Activated T-helper 1 cell treated with anti-CD3 and anti-CD28 coated beads, Interleukin-12 subunit alpha, Interleukin-12 subunit beta, Interleukin-2, Interleukin-4 antibody, amounts not matched to agents 30 ng/mL and 10 ng/mL and 1 ng/mL, durations not matched to agents 14 hours and 24 hours and 36 hours (primary cell): ENCODE results near the gene ARMC6. TPM values are rescaled to one million over a fixed set of nuclear protein-coding genes. Genes with fewer than 3 reads are reported as not detected.

Source experiments
- DNase-seq: peaks from one replicate; pipeline ENCODE4 v3.0.0; 2021; ENCODE audit warnings: low spot score
- H3K27ac Mint-ChIP-seq: one replicate; pipeline ENCODE4 v1.8.0; 2021; ENCODE audit warnings: mild to moderate bottlenecking, mixed read lengths
- H3K27me3 Mint-ChIP-seq: one replicate; pipeline ENCODE4 v1.8.0; 2022; ENCODE audit warnings: mild to moderate bottlenecking, moderate library complexity, mixed read lengths; ENCODE audit not compliant: insufficient read depth
- H3K36me3 Mint-ChIP-seq: one replicate; pipeline ENCODE4 v1.8.0; 2021; ENCODE audit warnings: low read depth, mixed read lengths
- H3K4me1 Mint-ChIP-seq: one replicate; pipeline ENCODE4 v1.8.0; 2021; ENCODE audit warnings: low read depth, mixed read lengths
- H3K4me3 Mint-ChIP-seq: one replicate; pipeline ENCODE4 v1.8.0; 2021; ENCODE audit warnings: mild to moderate bottlenecking, moderate library complexity, mixed read lengths
- H3K9me3 Mint-ChIP-seq: one replicate; pipeline ENCODE4 v1.8.0; 2021; ENCODE audit warnings: mixed read lengths
- intact Hi-C: fragments of 100-400 bp; cut with micrococcal nuclease; formaldehyde crosslinking; loops from one replicate; pipeline ENCODE4 v1.15.1; 2024
- total RNA-seq: library from RNA; stranded (reverse); gene quantifications from 2 replicates; pipeline ENCODE4 v1.2.3, GENCODE V29; 2022

The ARMC6 gene
- total RNA-seq, 1 donor from 2014 or later = 56.5 TPM

DNA sequence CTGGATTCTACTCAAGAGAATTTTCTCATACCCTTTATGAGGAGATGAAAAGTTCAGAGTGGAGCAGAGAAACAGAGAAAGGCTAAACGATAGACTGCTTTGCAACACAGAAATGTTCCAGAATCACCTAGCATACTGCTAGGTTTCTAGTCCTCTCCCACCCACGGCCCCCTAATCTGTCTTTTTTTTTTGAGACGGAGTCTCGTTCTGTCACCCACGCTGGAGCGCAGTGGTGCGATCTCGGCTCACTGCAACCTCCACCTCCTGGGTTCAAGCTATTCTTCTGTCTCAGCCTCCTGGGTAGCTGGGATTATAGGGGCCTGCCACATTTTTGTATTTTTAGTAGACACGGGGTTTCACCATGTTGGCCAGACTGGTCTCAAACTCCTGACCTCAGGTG, 4.9 kb upstream of the ARMC6 start:
- peaks cover 50% of the 10 kb centered on the region for H3K36me3 Mint-ChIP-seq
- H3K9me3 Mint-ChIP-seq = no peaks in the 10 kb centered on the region
- intact Hi-C loops = no loop called here
- H3K27me3 Mint-ChIP-seq = no peaks in the 10 kb centered on the region
- no peak overlapping the region for H3K27ac Mint-ChIP-seq
- H3K4me3 Mint-ChIP-seq = no peak overlapping the region
- no peak for DNase-seq
- H3K4me1 Mint-ChIP-seq = peaks cover 30% of the 10 kb centered on the region

DNA sequence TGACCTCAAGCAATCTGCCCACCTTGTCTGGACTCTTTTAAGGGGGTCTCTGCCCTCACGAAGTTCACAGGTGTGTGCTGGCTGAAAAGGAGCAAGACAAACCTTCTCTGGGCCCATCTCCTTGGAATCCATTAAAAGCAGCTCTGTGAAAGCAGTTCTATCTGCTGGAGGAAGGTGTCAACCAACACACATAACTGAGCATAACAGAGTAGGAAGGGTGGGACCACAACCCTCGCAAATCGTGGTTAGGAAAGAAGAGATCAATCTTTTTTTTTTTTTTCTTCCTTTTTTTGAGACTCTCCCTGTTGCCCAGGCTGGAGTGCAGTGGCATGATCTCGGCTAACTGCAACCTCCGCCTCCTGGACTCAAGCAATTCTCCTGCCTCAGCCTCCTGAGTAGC, 1.5 kb upstream of the ARMC6 start:
- no peak overlapping the region for H3K27ac Mint-ChIP-seq
- no peaks in the 10 kb centered on the region for H3K9me3 Mint-ChIP-seq
- H3K4me3 Mint-ChIP-seq = peak overlapping the region; percentile 98
- H3K27me3 Mint-ChIP-seq = no peaks in the 10 kb centered on the region
- intact Hi-C loops = loop anchor here (1.0 to 5.0 kb wide), 4 partner anchors 31 to 396 kb away; partner anchors contain the start of genes GATAD2A, SLC25A42 and UPF1
- peaks cover 35% of the 10 kb centered on the region for H3K36me3 Mint-ChIP-seq
- H3K4me1 Mint-ChIP-seq = peaks cover 25% of the 10 kb centered on the region
- DNase-seq = no peak

DNA sequence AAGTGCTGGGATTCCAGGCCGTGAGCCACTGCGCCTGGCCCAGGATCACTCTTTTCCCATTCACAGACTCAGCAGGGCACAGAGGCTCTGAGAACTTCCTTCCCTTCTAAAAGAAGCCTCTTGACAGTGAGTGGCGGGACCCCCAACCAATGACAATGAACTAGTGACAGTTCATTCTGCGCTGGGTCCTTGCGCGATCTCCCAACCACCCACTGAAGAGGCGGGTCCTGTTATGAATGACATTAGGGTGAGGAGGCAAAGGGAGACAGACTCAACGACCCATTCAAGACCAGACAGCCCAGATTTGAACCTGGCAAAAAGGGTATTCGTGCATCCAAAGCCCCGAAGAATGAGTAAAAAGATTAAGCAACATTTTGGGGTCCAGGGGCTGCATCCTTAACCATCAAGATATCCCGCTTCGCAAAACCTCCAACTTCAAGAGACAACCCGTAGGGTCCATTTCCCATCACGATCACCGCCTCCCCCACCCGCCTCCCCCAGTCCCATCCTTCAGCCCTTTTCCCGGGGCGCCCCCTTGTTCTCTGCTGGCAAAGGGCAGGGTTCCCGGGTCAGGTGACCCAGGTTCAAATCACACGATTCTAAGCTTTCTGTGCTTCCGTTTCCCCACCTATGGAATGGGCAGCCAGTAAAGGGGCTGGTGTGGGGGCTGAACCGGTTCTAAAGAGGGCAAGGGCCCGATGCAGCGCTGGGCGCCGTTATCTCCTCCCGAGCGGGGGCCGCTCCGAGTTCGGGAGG, 805 bp upstream of the ARMC6 start:
- peak; percentile 75 for DNase-seq
- H3K4me1 Mint-ChIP-seq = peaks cover 25% of the 10 kb centered on the region
- H3K27me3 Mint-ChIP-seq = no peaks in the 10 kb centered on the region
- H3K9me3 Mint-ChIP-seq = no peaks in the 10 kb centered on the region
- H3K27ac Mint-ChIP-seq = peak overlapping the region; percentile 98
- H3K4me3 Mint-ChIP-seq = peak overlapping the region; percentile 98
- peaks cover 31% of the 10 kb centered on the region for H3K36me3 Mint-ChIP-seq
- intact Hi-C loops = loop anchor here (1.0 to 5.0 kb wide), 8 partner anchors 31 to 510 kb away; partner anchors contain the start of genes BORCS8, COPE, DDX49 and ELL

DNA sequence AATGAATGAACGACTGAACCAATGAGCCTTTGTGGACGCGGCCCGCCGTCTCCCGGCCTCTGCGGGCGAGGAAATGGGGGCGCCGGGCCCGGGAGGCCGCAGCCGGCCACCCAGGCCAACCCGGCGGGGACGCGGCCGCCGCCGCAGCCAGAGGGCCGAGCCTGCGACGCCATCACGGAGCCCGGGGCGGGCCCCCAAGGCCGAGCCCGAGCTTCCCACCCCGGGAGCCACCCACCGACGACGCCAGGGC, 302 bp upstream of the ARMC6 start:
- Mint-ChIP-seq H3K4me1 (peaks cover 25% of the 10 kb centered on the region), H3K36me3 (peaks cover 28% of the 10 kb centered on the region), H3K4me3 (peak overlapping the region; percentile 98), H3K27ac (peak overlapping the region; percentile 98), H3K9me3 (no peaks in the 10 kb centered on the region), H3K27me3 (no peaks in the 10 kb centered on the region)
- no peak for DNase-seq
- intact Hi-C loops = loop anchor here (1.0 to 5.0 kb wide), 6 partner anchors 114 to 511 kb away; partner anchors contain the start of genes BORCS8, COPE, DDX49 and ELL

DNA sequence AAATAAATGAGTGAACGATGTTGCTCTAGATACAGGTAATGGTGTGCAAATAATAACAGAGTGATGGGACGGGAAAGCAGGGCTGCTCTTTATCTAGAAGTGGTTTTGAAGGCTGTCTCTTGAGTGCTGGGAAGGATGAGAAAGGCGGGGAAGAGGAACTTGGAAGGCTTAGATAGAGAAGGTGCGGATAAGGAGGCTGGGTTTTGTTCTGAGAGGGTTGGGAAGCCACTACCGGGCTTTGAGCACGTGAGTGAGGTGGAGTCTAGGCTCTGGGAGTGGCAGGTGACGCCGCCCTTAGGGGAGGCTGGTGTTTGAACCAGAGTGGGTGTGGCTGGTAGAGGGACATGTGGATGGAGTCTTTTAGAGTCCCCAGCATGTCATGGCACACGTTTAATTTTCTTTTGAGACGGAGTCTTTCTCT, 811 bp downstream of the ARMC6 start:
- Mint-ChIP-seq H3K4me3 (peak overlapping the region; percentile 92), H3K4me1 (peaks cover 26% of the 10 kb centered on the region), H3K27me3 (no peaks in the 10 kb centered on the region), H3K9me3 (no peaks in the 10 kb centered on the region), H3K27ac (peak overlapping the region; percentile 93), H3K36me3 (peaks cover 25% of the 10 kb centered on the region)
- intact Hi-C loops = loop anchor here (1.0 to 5.0 kb wide), 3 partner anchors 104 to 373 kb away; partner anchors contain the start of genes GATAD2A, TMEM161A and UPF1
- peak; percentile 73 for DNase-seq

DNA sequence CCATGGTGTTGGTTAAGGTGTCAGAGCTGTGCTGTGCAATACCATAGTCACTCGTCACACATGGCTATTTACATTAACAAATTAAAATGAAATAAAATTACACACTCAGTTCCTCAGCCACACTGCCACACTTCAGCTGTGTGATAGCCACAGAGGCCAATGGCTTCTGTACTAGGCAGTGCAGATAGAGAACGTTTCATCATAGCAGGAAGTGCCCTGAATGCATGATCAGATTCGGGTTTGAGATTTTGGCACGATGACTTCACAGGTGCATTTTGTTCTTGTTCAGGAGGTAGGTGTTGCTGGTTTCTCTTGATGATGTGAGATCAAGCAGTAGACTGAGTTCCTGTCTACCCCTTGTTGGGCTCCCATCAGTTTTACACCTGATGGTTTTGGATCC, 6.5 kb downstream of the ARMC6 start:
- intact Hi-C loops = no loop called here
- H3K27me3 Mint-ChIP-seq = no peaks in the 10 kb centered on the region
- peaks cover 16% of the 10 kb centered on the region for H3K36me3 Mint-ChIP-seq
- H3K4me3 Mint-ChIP-seq = no peak overlapping the region
- no peak overlapping the region for H3K27ac Mint-ChIP-seq
- DNase-seq = peak; percentile 14
- no peaks in the 10 kb centered on the region for H3K9me3 Mint-ChIP-seq
- peaks cover 18% of the 10 kb centered on the region for H3K4me1 Mint-ChIP-seq

DNA sequence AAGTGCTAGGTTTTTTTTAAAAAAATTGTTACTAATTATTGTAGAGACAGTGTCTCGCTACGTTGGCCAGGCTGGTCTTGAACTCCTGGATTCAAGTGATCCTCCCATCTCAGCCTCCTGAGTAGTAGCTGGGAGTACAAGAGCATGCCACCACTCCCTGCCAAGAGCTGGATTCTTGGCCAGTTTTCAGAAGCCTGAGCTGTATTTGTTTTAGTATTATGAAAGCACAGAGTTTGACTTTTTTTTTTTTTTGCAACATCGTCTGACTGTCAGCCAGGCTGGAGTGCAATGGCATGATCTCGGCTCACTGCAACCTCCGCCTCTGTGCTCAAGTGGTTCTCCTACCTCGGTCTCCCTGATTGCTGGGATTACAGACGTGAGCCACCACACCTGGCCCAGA, 7.0 kb downstream of the ARMC6 start:
- peaks cover 18% of the 10 kb centered on the region for H3K4me1 Mint-ChIP-seq
- DNase-seq = no peak
- no peaks in the 10 kb centered on the region for H3K9me3 Mint-ChIP-seq
- no peaks in the 10 kb centered on the region for H3K27me3 Mint-ChIP-seq
- H3K4me3 Mint-ChIP-seq = no peak overlapping the region
- H3K27ac Mint-ChIP-seq = no peak overlapping the region
- intact Hi-C loops = no loop called here
- H3K36me3 Mint-ChIP-seq = peaks cover 19% of the 10 kb centered on the region

DNA sequence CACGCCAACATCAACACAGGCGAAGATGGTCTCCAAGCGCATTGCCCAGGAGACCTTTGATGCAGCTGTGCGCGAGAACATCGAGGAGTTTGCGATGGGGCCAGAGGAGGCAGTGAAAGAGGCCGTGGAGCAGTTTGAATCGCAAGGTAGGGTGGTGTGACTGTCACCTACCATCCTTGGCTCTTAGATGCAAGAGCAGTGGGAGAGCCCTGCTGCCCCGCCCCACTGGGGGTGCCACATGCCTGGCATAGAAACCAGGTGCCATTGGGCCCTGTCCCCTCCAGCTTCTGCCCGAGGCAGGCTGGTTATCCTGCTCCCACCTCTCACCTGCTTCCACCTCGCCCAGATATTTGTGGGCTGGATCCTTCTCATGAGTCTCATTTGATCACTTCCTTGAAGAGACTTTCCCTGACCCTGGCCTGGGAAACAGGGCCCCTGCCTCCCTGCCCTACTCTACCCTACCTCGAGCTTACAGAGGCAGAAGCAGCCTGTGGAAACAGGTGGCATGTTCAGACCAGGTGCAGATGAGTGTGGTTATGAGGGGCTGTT, 9.4 kb downstream of the ARMC6 start:
- intact Hi-C loops = no loop called here
- H3K9me3 Mint-ChIP-seq = no peaks in the 10 kb centered on the region
- no peak overlapping the region for H3K4me3 Mint-ChIP-seq
- H3K27ac Mint-ChIP-seq = no peak overlapping the region
- DNase-seq = no peak
- peaks cover 10% of the 10 kb centered on the region for H3K36me3 Mint-ChIP-seq
- H3K27me3 Mint-ChIP-seq = no peaks in the 10 kb centered on the region
- peaks cover 18% of the 10 kb centered on the region for H3K4me1 Mint-ChIP-seq

DNA sequence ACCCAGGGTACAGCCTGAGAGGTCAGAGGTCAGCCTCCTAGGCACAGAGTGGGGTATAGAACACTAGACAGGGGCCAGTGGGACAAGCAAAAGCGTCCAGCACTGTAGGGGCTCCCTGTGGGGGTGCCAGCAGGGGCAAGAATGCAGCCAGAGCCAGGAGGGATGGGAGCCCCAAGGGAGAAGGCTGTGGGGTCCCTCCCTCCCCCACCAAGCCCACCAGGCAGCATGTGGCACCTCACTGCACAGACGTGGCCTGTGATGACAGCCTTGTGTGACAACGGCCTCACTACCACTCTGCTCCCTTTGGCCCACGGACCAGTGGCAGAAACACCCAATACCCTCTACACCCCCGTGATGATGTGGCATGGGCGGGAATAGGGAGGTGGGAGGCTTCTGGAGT, 10.1 kb downstream of the ARMC6 start:
- H3K27me3 Mint-ChIP-seq = no peaks in the 10 kb centered on the region
- H3K4me3 Mint-ChIP-seq = no peak overlapping the region
- H3K9me3 Mint-ChIP-seq = no peaks in the 10 kb centered on the region
- H3K36me3 Mint-ChIP-seq = peaks cover 14% of the 10 kb centered on the region
- intact Hi-C loops = no loop called here
- no peak overlapping the region for H3K27ac Mint-ChIP-seq
- DNase-seq = no peak
- H3K4me1 Mint-ChIP-seq = peaks cover 18% of the 10 kb centered on the region

DNA sequence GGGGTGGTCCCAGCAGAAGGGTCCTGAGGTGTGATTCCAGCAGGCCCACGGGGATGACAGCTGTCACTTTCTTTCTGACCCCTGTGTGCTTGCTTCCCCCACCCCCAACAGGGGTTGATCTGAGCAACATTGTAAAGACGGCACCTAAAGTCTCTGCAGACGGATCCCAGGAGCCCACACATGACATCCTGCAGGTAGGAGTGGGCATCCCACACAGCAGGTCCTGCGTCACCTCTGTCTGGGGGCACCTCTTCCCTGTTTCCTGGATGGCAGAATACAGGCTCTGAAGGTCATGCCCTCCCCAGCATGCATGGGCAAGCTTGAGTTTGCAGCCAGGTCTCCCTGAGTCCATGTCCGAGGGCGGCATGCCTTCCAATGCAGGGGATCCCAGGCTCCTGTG, 10.5 kb downstream of the ARMC6 start:
- no peaks in the 10 kb centered on the region for H3K9me3 Mint-ChIP-seq
- H3K27ac Mint-ChIP-seq = no peak overlapping the region
- H3K4me1 Mint-ChIP-seq = peaks cover 18% of the 10 kb centered on the region
- H3K36me3 Mint-ChIP-seq = peaks cover 14% of the 10 kb centered on the region
- H3K27me3 Mint-ChIP-seq = no peaks in the 10 kb centered on the region
- no peak for DNase-seq
- H3K4me3 Mint-ChIP-seq = no peak overlapping the region
- intact Hi-C loops = no loop called here

DNA sequence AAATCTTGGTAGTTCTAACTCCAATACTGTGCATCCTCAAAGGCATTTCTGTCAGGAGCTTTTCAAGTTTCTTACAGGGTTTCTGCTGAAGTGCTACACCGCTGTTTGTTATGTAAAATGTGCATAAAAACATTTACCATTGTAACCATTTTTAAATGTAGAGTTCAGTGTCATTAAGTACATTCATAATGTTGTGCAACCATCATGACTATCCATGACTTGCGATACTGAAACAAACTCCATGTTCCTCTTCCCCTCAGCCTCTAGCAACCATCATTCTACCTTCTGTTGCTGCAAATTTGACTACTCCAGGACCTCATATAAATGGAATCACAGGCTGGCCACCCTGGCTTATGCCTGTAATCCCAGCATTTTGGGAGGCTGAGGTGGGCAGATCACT, 16.0 kb downstream of the ARMC6 start:
- no peak for DNase-seq
- Mint-ChIP-seq H3K4me1 (no peaks in the 10 kb centered on the region), H3K27me3 (no peaks in the 10 kb centered on the region), H3K27ac (peak overlapping the region; percentile 7), H3K4me3 (no peak overlapping the region), H3K36me3 (peaks cover 13% of the 10 kb centered on the region), H3K9me3 (no peaks in the 10 kb centered on the region)
- intact Hi-C loops = no loop called here

DNA sequence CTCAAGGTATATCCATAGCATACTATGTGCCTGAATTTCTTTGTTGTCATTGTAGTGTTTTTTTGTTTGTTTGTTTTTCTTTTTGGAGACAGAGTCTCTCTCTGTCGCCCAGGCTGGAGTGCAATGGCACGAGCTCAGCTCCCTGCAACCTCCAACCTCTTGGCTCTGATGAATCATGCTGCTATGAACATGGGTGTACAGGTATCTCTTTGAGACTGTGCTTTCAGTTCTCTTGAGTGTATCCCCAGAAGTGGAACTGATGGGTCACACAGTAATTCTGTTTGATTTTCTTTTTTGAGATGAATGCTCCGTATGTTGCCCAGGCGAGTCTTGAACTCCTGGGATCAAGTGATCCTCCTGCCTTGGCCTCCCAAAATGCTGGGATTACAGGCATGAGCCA, 16.7 kb downstream of the ARMC6 start:
- no peak overlapping the region for H3K27ac Mint-ChIP-seq
- peaks cover 11% of the 10 kb centered on the region for H3K36me3 Mint-ChIP-seq
- no peak overlapping the region for H3K4me3 Mint-ChIP-seq
- intact Hi-C loops = no loop called here
- H3K27me3 Mint-ChIP-seq = no peaks in the 10 kb centered on the region
- DNase-seq = no peak
- H3K4me1 Mint-ChIP-seq = no peaks in the 10 kb centered on the region
- no peaks in the 10 kb centered on the region for H3K9me3 Mint-ChIP-seq

DNA sequence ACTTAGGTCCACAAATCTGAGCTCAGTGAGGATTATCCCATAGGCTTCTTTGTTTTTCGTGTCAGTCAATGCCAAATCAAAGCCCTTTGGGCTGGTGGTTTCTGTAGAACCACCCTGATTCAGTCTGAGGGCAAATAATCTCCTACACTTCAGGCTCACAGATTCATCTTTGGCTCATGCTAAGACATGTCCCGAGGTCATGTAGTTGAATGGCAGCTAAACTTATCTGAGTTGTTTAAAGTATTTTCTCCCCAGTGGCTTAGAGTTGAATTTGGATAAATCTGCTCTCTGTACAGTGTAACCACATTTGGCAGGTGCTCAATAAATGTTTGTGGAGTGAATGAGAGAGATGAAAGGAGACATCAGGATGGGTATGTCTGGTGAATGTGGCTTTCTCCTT, 17.3 kb downstream of the ARMC6 start:
- no peak for DNase-seq
- Mint-ChIP-seq H3K4me3 (no peak overlapping the region), H3K36me3 (peaks cover 10% of the 10 kb centered on the region), H3K27me3 (no peaks in the 10 kb centered on the region), H3K27ac (no peak overlapping the region), H3K4me1 (no peaks in the 10 kb centered on the region), H3K9me3 (no peaks in the 10 kb centered on the region)
- intact Hi-C loops = no loop called here
